PC-3 (cell line): Measurements from ENCODE around the gene KCP. TPM values are rescaled to one million over a fixed set of nuclear protein-coding genes. Genes with fewer than 3 reads are reported as not detected.

Experiments used
- ATAC-seq: fragments of 200-7000 bp; cut with Tn5 transposase; 2 replicates; pipeline ENCODE4 v1.9.1; 2020; ENCODE audit warnings: mild to moderate bottlenecking, moderate library complexity
- BruUV-seq: library from RNA; stranded (reverse); fragments of 400-500 nt; replicated peaks from 2 replicates; lab custom pipeline; 2021; lab: Mats Ljungman, UMichigan
- CTCF ChIA-PET: fragments of 300-600 bp; sonication (Branson Sonifier 250); formaldehyde crosslinking; loops from one replicate; lab custom pipeline; 2022; ENCODE audit warnings: antibody characterized with exemption; lab: Charles Lee
- POLR2A ChIA-PET: fragments of 300-600 bp; sonication (Branson Sonifier 250); formaldehyde crosslinking; loops from one replicate; lab custom pipeline; 2022; ENCODE audit warnings: antibody characterized with exemption; ENCODE audit not compliant: unreplicated experiment; lab: Charles Lee
- DNase-seq: peaks from one replicate; pipeline ENCODE4 v3.0.0-alpha.2; 2015
- H2AFZ ChIP-seq: fragments of 300-600 bp; sonication (generic); 2 replicates; pipeline ENCODE4 v1.6.0; 2016; ENCODE audit warnings: antibody characterized with exemption, low read length
- H3F3A ChIP-seq: fragments of 300-600 bp; sonication (generic); one replicate; pipeline ENCODE4 v1.6.0; 2017; ENCODE audit warnings: antibody characterized with exemption, low read length, control low read depth, mild to moderate bottlenecking; ENCODE audit not compliant: unreplicated experiment
- H3K27ac ChIP-seq: fragments of 300-600 bp; sonication (generic); 2 replicates; pipeline ENCODE4 v1.5.1; 2016; ENCODE audit warnings: mild to moderate bottlenecking, low read length
- H3K27me3 ChIP-seq: fragments of 300-600 bp; sonication (generic); 2 replicates; pipeline ENCODE4 v1.6.1; 2016; ENCODE audit warnings: low read length, mixed read lengths
- H3K36me3 ChIP-seq: fragments of 300-600 bp; sonication (generic); 2 replicates; pipeline ENCODE4 v1.6.1; 2016; ENCODE audit warnings: low read depth, mixed run types, low read length, mixed read lengths
- H3K4me1 ChIP-seq: fragments of 300-600 bp; sonication (generic); 2 replicates; pipeline ENCODE4 v1.5.1; 2016; ENCODE audit warnings: low read length; ENCODE audit not compliant: insufficient read depth
- H3K4me2 ChIP-seq: fragments of 300-600 bp; sonication (generic); 2 replicates; pipeline ENCODE4 v1.6.0; 2016; ENCODE audit warnings: low read length
- H3K4me3 ChIP-seq: fragments of 300-600 bp; sonication (generic); 2 replicates; pipeline ENCODE4 v1.5.1; 2016; ENCODE audit warnings: mild to moderate bottlenecking, low read length, mixed read lengths
- H3K79me2 ChIP-seq: fragments of 300-600 bp; sonication (generic); 2 replicates; pipeline ENCODE4 v1.6.1; 2017; ENCODE audit warnings: low read length, mixed read lengths
- H3K9ac ChIP-seq: fragments of 300-600 bp; sonication (generic); 2 replicates; pipeline ENCODE4 v1.6.0; 2016; ENCODE audit warnings: mild to moderate bottlenecking, low read length
- H3K9me2 ChIP-seq: fragments of 300-600 bp; sonication (generic); replicated peaks from 2 replicates; pipeline ENCODE4 v1.6.1; 2016; ENCODE audit warnings: mixed run types, low read length, mixed read lengths
- H3K9me3 ChIP-seq: fragments of 300-600 bp; sonication (generic); 2 replicates; pipeline ENCODE4 v1.6.1; 2016; ENCODE audit warnings: low read length, mixed read lengths
- H4K20me1 ChIP-seq: fragments of 300-600 bp; sonication (generic); 2 replicates; pipeline ENCODE4 v1.6.1; 2016; ENCODE audit warnings: low read length, mixed read lengths
- CTCF ChIP-seq: fragments of 300-600 bp; sonication (generic); conservative IDR thresholded peaks from 2 replicates; pipeline ENCODE4 v1.5.1; 2017; ENCODE audit warnings: antibody characterized with exemption, low read depth, mild to moderate bottlenecking, low read length
- EZH2 ChIP-seq: fragments of 300-600 bp; sonication (generic); IDR thresholded peaks from one replicate; pipeline ENCODE4 v1.6.1; 2017; ENCODE audit warnings: antibody characterized with exemption, mild to moderate bottlenecking, low read length; ENCODE audit not compliant: unreplicated experiment
- EZH2phosphoT487 ChIP-seq: fragments of 300-600 bp; sonication (generic); IDR thresholded peaks from 2 replicates; pipeline ENCODE4 v1.6.1; 2018; ENCODE audit warnings: mild to moderate bottlenecking, antibody characterized with exemption, low read length, borderline replicate concordance
- intact Hi-C: fragments of 100-400 bp; cut with micrococcal nuclease; formaldehyde crosslinking; loops from 2 replicates; pipeline ENCODE4 v1.9.0; 2023
- total RNA-seq: library from RNA; depleted of rRNA; stranded (reverse); fragments of >200 nt; gene quantifications from 2 replicates; pipeline ENCODE4 v1.2.3, GENCODE V29; 2014

Gene KCP
- total RNA-seq, 1 experiment from 2014 or later: 3.2 TPM

GRCh38 chr7:128912281-128912680, 1.8 kb upstream of the KCP start:
- POLR2A ChIA-PET: no interaction called here
- H2AFZ ChIP-seq: no peak overlapping the region
- intact Hi-C loops: no loop called here
- no peak for ATAC-seq
- H3K9me2 ChIP-seq: no peaks in the 10 kb centered on the region
- H3K27me3 ChIP-seq: no peaks in the 10 kb centered on the region; the same call in 1 of the 2 replicates
- no peaks in the 10 kb centered on the region for H3F3A ChIP-seq
- no peaks in the 10 kb centered on the region for H3K36me3 ChIP-seq
- no peak overlapping the region for H3K27ac ChIP-seq
- no peaks in the 10 kb centered on the region for H3K79me2 ChIP-seq
- H4K20me1 ChIP-seq: no peaks in the 10 kb centered on the region
- H3K9me3 ChIP-seq: no peaks in the 10 kb centered on the region
- no peaks in the 10 kb centered on the region for H3K4me1 ChIP-seq
- H3K4me2 ChIP-seq: no peak overlapping the region
- no peak overlapping the region for H3K9ac ChIP-seq
- no TSS peak for BruUV-seq
- no peak for DNase-seq
- H3K4me3 ChIP-seq: no peak overlapping the region
- no peak for TF ChIP-seq CTCF
- no peak for TF ChIP-seq EZH2phosphoT487
- no peak for TF ChIP-seq EZH2
- CTCF ChIA-PET: no interaction called here

GRCh38 chr7:128911423-128912031, 1.0 kb upstream of the KCP start:
- ATAC-seq: no peak
- H3K27me3 ChIP-seq: no peaks in the 10 kb centered on the region; the same call in 1 of the 2 replicates
- no peaks in the 10 kb centered on the region for H3K9me2 ChIP-seq
- H3K27ac ChIP-seq: no peak overlapping the region
- ChIA-PET CTCF (no interaction called here), POLR2A (no interaction called here)
- H3K9me3 ChIP-seq: no peaks in the 10 kb centered on the region
- no peaks in the 10 kb centered on the region for H3K4me1 ChIP-seq
- no TSS peak for BruUV-seq
- TF ChIP-seq EZH2 (no peak), CTCF (no peak), EZH2phosphoT487 (no peak)
- H4K20me1 ChIP-seq: no peaks in the 10 kb centered on the region
- no peak overlapping the region for H3K4me3 ChIP-seq
- intact Hi-C loops: no loop called here
- no peaks in the 10 kb centered on the region for H3F3A ChIP-seq
- no peaks in the 10 kb centered on the region for H3K79me2 ChIP-seq
- no peak overlapping the region for H3K9ac ChIP-seq
- no peak for DNase-seq
- no peak overlapping the region for H2AFZ ChIP-seq
- no peaks in the 10 kb centered on the region for H3K36me3 ChIP-seq
- H3K4me2 ChIP-seq: no peak overlapping the region
